ENCODE measurements around the gene EVX1.

Gene EVX1

GRCh38 chr7:27249724-27250556 is 7.3 kb downstream of the EVX1 start:
- no peak for DNase-seq (ENCODE audit: low spot score)

GRCh38 chr7:27250557-27251070 is 8.0 kb downstream of the EVX1 start:
- DNase-seq (ENCODE audit: low spot score) = no peak

- DNase-seq (ENCODE audit: low spot score) = no peak
These were observed 8.6 kb downstream of the EVX1 start for GRCh38 chr7:27251136-27251651.

DNA sequence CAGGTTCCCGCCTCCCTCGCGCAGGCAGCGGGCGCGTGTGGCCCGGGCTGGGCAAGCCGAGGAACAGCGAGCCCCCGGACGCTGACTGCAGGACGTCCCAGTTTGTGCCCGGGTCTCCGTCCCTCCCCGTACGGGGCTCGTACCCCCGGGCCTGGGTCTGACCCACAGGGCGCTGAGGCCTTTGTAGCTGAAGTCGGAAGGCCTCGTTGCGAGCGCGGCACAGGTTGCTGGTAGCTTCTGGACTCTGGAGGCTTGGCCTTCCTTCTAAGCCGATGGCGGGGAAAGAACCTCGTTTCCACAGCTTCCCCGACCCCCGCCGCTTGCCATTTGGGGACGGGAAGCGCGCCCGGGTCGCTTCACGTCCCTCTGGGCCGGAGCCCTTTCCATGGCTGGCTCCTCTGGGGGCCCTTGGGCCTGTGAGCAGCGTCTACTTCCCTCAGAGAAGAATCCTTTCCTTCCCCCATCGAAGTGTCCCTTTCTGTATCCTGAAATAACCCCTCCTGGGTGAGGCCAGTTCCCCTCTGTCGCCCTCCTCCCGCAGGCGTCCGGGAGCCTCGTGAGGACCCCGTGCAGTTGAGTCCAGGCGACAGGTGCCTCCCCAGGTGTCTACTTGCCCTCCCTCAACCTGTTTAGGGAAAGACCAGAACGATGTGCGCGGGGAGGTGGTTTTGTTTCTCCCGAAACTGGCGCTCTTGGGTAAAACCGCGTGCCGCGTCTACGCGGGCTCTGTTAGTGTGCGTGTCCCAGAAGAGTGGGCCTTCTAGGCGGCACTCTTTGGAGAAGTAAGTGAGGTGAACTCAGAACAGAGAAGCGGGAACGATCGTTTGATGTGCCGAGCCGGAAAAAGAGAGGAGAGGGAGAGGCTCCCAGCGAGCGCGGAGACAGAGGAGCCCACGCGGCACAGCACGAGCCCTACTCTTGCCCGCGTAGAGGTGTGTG is 9.3 kb downstream of the EVX1 start:
- no peak for DNase-seq (ENCODE audit: low spot score)

GRCh38 chr7:27254625-27255024 is 12.0 kb downstream of the EVX1 start:
- no peak for DNase-seq (ENCODE audit: low spot score)

- DNase-seq (ENCODE audit: low spot score) = no peak
These were observed 17.6 kb downstream of the EVX1 start for GRCh38 chr7:27260211-27260610.

DNA sequence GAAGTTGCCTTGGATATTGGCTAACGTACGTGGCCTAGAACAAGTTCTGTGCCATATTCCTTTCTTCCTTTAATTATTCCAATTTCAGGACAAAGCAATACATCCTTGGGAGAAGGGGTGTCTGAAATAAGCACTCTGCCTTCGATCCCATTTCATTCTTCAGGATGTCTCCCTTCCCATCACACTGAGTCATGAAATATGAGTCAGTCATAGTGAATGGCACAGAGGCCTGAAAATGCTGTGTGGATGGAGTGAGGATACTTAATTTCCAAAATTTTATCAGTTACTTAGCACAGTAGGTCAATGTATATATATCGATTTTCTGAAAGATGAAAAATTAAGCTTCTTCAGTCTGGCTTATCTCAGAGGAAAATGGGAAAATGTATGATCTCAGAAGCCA is 19.5 kb downstream of the EVX1 start:
- no peak for DNase-seq (ENCODE audit: low spot score)

- no peak for DNase-seq (ENCODE audit: low spot score)
These were observed 21.2 kb downstream of the EVX1 start for GRCh38 chr7:27263781-27264180.

DNA sequence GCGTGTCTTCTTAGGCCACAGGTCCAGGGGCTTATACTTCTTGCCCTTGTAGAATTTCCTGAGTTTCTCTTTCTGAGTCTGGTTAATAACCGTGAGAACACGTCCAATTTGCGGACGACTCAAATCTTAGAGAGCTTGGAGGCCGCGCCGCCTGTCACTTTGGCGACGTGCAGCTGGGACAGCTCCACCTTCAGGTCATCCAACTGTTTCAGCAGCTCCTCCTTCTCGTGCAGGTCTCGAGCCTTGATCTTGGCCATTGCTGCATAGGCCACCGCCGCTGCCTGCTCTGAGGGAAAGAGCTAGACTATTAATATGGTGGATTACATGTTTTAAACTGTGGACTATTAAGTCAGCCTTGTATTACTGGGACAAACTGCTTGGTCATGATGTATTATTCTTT is 26.9 kb downstream of the EVX1 start:
- DNase-seq (ENCODE audit: low spot score) = no peak

GRCh38 chr7:27271384-27271783 is 28.8 kb downstream of the EVX1 start:
- DNase-seq (ENCODE audit: low spot score) = no peak

DNA sequence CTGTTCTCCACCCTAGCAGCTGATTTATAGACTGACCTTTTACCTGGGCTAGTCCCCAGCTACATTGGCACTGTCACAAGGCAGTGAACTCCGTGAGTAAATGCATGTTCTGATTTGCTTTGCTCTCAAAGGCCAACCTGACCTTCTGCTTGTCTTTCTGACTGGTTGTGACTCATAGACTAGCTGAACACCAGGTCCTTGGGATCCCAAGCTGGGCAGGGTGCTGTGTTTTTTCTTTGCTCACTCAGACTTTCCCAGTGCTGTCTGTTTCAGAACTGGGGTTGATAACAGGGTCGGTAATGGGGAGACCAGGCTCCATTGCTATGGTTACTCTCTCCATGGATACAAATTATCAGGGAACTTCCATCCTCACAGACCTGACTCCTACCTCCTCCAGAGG is 35.0 kb downstream of the EVX1 start:
- DNase-seq (ENCODE audit: low spot score) = no peak

DNA sequence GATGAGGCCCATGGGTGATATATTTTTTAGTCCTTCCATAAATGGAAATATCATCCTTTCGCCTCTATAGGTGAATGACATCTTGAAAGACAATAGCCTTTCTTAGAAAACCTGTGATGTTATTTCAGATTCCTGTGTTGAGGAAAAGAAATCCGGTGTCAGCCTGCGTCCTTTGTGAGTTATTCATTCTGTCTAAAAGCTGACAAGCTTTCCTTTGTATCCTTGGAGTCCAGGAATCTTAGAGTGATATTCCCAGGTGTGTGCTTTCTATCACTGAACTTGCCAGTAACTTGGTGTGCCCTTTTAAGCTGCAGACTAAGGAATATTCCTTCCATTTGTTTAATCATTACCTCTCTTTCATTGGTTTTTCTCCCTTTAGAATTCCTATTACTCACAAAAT is 41.0 kb downstream of the EVX1 start:
- DNase-seq (ENCODE audit: low spot score) = no peak

DNA sequence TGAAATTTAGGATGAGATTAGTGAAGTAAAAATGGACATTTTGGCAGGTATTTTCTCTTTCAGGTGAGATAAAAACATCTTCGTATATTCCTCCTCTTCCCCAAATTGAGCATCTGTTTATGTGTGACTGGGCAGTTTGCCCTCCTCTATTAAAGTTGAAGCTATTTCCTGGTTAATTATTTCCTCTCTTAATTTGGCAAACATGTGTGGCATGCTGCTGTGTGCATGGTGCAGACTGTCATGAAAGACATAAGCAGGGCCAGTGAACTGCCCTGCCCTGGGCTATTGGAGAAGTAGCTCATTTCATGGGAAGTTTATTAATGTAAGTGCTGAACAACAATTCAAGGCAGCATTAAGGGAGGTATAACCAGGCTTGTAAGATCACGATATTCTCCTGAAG is 52.6 kb downstream of the EVX1 start:
- DNase-seq (ENCODE audit: low spot score) = no peak

DNA sequence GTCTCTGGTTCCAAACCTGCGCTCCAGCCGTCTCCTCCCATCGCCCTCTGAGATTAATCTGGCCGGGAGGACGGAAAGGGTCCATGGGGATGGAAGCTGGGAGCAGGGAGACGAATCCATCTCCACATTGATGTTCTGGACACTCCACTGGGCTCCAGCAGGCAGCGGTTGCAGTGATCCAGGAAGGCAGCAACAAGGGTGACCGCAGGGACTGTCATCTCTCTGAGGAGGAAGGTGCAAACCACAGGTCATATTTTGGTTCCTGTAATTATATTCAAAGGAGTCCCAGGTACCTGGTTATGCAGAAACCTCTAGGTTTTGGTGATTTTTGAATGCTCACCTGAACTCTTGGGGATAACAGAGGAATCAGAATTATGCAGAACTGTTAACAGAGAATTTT is 54.8 kb downstream of the EVX1 start:
- DNase-seq (ENCODE audit: low spot score) = no peak

All from activated CD4-positive, alpha-beta T cell treated with anti-CD3 and anti-CD28 coated beads, Interleukin-2, Interleukin-4, amounts not matched to agents 100 ng/mL and 50 ng/mL, durations not matched to agents 16 hours and 8 hours (primary cell).